Type B pancreatic cell (in vitro differentiated cells): ENCODE results near the gene ASXL1. TPM values are rescaled to one million over a fixed set of nuclear protein-coding genes. Genes with fewer than 3 reads are reported as not detected.
A peak's percentile ranks its signal among the peaks of the same experiment; 100 is the strongest.

Source experiments
- DNase-seq: peaks from one replicate; pipeline ENCODE4 v3.0.0; 2021; ENCODE audit warnings: mixed read lengths; ENCODE audit not compliant: unreplicated experiment; ENCODE audit errors: extremely low spot score
- H3K27ac Mint-ChIP-seq: 2 replicates; pipeline ENCODE4 v1.8.0; 2021; ENCODE audit warnings: mild to moderate bottlenecking, mixed read lengths
- H3K27me3 Mint-ChIP-seq: 2 replicates; pipeline ENCODE4 v1.8.0; 2021; ENCODE audit warnings: mixed read lengths
- H3K36me3 Mint-ChIP-seq: 2 replicates; pipeline ENCODE4 v1.8.0; 2021; ENCODE audit warnings: mixed read lengths
- H3K4me1 Mint-ChIP-seq: one replicate; pipeline ENCODE4 v1.8.0; 2021; ENCODE audit warnings: mixed read lengths; ENCODE audit not compliant: unreplicated experiment
- H3K4me3 Mint-ChIP-seq: 2 replicates; pipeline ENCODE4 v1.8.0; 2021; ENCODE audit warnings: mild to moderate bottlenecking, mixed read lengths
- H3K9me3 Mint-ChIP-seq: 2 replicates; pipeline ENCODE4 v1.8.0; 2021; ENCODE audit warnings: mixed read lengths
- total RNA-seq: library from RNA; stranded (reverse); gene quantifications from 2 replicates; pipeline ENCODE4 v1.2.1, GENCODE V29; 2021; ENCODE audit warnings: low replicate concordance
- TF ChIP-seq, protein P1 (sequence below): fragments of 200-600 bp; sonication (generic); conservative IDR thresholded peaks from 2 replicates; pipeline ENCODE4 v1.5.0; 2021; ENCODE audit warnings: antibody characterized with exemption, mild to moderate bottlenecking

Gene ASXL1
- total RNA-seq, 1 donor from 2014 or later, result 157 TPM

DNA sequence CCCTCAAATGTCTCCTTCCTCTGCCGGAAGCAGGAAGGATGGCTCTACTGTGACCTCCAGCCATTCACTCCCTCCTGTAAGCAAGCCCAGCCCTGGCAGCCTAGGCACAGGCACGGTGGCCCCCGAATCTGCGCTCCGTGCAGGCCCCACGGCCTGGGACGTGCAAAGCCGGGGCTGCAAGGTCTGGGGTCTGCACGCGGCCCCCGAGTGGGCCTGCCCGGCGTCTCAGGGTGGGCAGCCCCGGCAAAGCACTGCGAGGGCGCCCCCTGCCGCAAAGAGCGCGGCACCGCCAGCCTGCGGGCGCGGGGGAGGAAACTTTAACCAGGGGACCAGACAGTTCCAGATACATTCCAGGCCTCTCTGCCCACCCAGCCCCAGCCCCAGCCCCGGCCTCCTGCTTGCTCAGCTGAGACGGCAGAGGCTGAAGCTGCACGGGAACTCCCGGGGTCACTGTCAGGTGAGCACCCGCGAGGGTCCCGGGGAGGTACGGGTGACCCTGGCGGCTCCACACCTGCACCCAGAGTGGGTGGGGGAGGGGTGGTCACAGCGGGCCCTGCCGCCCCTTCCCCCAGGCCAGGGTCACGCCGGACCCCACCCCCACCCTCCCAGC, 98.8 kb downstream of the ASXL1 start:
- Mint-ChIP-seq H3K36me3 (peaks cover 7% of the 10 kb centered on the region), H3K4me3 (peak overlapping the region; percentile 83), H3K27me3 (no peaks in the 10 kb centered on the region), H3K27ac (no peak overlapping the region), H3K4me1 (peaks cover 13% of the 10 kb centered on the region), H3K9me3 (no peaks in the 10 kb centered on the region)
- TF ChIP-seq, protein P1, sequence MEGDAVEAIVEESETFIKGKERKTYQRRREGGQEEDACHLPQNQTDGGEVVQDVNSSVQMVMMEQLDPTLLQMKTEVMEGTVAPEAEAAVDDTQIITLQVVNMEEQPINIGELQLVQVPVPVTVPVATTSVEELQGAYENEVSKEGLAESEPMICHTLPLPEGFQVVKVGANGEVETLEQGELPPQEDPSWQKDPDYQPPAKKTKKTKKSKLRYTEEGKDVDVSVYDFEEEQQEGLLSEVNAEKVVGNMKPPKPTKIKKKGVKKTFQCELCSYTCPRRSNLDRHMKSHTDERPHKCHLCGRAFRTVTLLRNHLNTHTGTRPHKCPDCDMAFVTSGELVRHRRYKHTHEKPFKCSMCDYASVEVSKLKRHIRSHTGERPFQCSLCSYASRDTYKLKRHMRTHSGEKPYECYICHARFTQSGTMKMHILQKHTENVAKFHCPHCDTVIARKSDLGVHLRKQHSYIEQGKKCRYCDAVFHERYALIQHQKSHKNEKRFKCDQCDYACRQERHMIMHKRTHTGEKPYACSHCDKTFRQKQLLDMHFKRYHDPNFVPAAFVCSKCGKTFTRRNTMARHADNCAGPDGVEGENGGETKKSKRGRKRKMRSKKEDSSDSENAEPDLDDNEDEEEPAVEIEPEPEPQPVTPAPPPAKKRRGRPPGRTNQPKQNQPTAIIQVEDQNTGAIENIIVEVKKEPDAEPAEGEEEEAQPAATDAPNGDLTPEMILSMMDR, result peak; percentile 100
- DNase-seq, result peak; percentile 96

DNA sequence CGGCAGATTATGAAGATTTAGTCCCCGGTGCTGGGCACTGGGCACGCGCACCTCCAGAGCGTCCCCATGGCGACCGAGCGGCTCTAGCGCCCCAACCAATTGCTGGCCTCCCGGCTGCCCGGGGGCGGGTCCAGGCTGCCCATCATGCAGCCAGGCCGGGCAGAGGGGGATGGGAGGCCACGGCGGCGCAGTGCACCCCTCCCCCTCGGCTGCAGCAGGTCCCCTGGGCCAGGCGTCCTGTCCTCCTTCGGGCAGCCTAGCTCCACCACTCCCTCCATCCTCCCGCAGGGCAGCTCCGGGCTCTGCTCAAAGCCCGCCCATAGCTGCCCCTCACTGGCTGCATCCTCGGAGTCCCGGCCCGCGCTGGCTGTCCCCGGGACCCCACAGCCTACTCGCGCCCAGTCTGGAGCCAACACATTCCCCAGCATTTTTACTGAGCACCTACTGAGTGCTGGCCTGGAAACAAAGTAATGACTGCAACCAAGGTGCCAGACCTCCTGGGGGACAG, 99.4 kb downstream of the ASXL1 start:
- peak; percentile 93 for DNase-seq
- Mint-ChIP-seq H3K4me1 (peaks cover 17% of the 10 kb centered on the region), H3K4me3 (peak overlapping the region; percentile 83), H3K27me3 (no peaks in the 10 kb centered on the region), H3K36me3 (peaks cover 7% of the 10 kb centered on the region), H3K27ac (peak overlapping the region; percentile 72), H3K9me3 (no peaks in the 10 kb centered on the region)
- TF ChIP-seq, protein P1, result no peak

DNA sequence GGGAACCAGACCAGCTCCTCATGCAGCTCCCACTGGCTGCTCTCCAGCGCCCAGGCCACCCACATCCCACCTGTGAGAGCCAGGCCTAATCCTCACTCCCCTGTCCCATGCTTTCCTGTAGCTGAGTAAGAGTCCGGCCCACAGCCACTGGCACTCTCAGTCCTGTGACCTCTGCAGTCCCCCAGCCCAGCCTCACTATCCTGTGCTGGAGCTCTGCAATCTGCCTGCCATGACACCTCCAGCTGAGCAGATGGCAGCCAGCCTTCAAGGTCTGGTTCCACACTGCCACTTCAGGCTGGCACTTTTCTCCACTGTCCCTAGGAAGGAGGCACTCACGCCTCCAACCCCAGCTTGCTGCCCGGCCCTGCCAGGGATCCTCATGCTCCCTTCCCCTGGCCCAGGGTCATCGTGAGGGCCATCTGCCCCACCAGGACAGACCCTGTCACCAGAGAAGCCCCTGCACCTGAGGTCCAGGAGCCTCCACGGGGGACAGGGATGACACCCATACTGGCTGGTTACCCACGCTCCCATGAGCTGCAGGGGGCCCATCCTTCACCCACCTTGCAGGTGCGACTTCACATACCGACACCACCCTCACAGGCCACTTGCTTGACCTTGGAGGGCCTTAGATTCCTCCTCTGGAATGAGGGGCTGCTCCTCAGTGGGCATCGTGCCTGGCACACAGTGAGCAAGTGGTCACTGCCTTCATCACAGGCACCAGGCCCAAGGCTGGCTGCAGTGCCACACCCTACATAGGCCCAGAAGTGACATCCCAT, 100.1 kb downstream of the ASXL1 start:
- DNase-seq, result no peak
- Mint-ChIP-seq H3K4me1 (peaks cover 18% of the 10 kb centered on the region), H3K4me3 (peak overlapping the region; percentile 83), H3K27me3 (no peaks in the 10 kb centered on the region), H3K9me3 (no peaks in the 10 kb centered on the region), H3K36me3 (peaks cover 7% of the 10 kb centered on the region), H3K27ac (peak overlapping the region; percentile 72)
- TF ChIP-seq, protein P1, result no peak

DNA sequence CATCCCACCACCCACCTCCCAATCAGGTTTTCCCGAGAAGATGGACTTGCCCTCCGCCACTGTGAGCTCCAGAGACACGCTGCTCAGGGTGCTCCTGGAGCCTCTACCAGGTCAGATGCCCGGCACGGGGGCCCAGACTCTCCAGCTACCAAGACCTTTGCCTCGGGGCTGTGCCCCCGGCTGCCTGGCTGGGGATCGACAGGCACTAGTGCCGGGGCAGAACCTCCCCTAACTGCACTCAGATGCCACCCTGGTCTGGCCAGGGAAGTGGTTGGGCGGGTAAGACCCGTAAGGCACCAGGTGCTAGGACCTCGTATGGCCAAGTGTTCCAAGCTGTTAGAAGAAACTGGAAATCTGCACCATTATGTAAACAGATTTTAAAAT, 100.7 kb downstream of the ASXL1 start:
- DNase-seq, result no peak
- Mint-ChIP-seq H3K4me1 (peaks cover 24% of the 10 kb centered on the region), H3K27me3 (no peaks in the 10 kb centered on the region), H3K36me3 (peaks cover 3% of the 10 kb centered on the region), H3K9me3 (no peaks in the 10 kb centered on the region), H3K27ac (peak overlapping the region; percentile 72), H3K4me3 (peak overlapping the region; percentile 83)
- TF ChIP-seq, protein P1, result no peak

DNA sequence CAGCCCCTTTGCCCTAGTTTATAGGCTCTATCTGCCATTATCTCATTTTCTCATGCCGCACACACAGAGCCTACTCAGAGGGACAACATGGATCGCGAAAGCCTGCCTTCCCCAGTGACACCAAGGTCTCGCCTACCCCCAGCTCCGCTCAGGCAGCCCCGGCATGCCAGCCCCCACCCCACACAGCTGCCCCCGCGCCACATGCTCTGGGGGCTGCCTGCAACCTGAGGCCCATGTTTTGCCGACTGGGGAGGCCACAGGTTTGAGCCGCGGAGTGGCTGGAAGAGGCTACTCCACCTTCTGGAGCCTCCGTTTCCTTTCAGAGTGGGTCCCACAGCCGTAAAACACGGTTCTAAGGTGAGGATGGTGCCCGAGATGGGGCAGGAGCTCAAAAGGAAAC, 102.1 kb downstream of the ASXL1 start:
- peaks cover 3% of the 10 kb centered on the region for H3K36me3 Mint-ChIP-seq
- no peaks in the 10 kb centered on the region for H3K9me3 Mint-ChIP-seq
- peaks cover 33% of the 10 kb centered on the region for H3K4me1 Mint-ChIP-seq
- no peak for DNase-seq
- H3K4me3 Mint-ChIP-seq, result no peak overlapping the region
- H3K27me3 Mint-ChIP-seq, result no peaks in the 10 kb centered on the region
- no peak overlapping the region for H3K27ac Mint-ChIP-seq
- TF ChIP-seq, protein P1, result no peak
